HEK293 (cell line): ENCODE measurements around the gene PTPRJ.

Experiments used
- CTCF ChIA-PET: fragments of 350-600 bp; formaldehyde crosslinking; extraction: SDS; loops from one replicate; lab custom pipeline; 2021; ENCODE audit warnings: antibody characterized with exemption; lab: Yijun Ruan, JAX
- POLR2A ChIA-PET: fragments of 300-600 bp; formaldehyde crosslinking; extraction: SDS; loops from one replicate; lab custom pipeline; 2020; ENCODE audit warnings: antibody characterized with exemption, inconsistent platforms; lab: Yijun Ruan, JAX
- H3K27ac ChIP-seq: fragments of 200-500 bp; sonication (Bioruptor generic); 2 replicates; pipeline ENCODE4 v1.5.1; 2014; ENCODE audit warnings: low read depth, low read length, control low read depth, inconsistent platforms; ENCODE audit errors: extremely low read depth
- H3K36me3 ChIP-seq, 2 experiments: fragments of 200-500 bp in 1 of 2; sonication (Bioruptor generic) in 1 of 2; 1 replicate in 1 of 2; 2 replicates in 1 of 2; pipeline ENCODE4 v1.5.1; 2014 to 2017; ENCODE audit warnings: inconsistent platforms in 2 of 2, low read length in 2 of 2; ENCODE audit not compliant: control insufficient read depth in 2 of 2, insufficient read depth in 1 of 2
- H3K4me1 ChIP-seq: fragments of 200-500 bp; sonication (Bioruptor generic); 2 replicates; pipeline ENCODE4 v1.5.1; 2014; ENCODE audit warnings: mild to moderate bottlenecking, low read length, inconsistent platforms; ENCODE audit not compliant: control insufficient read depth, insufficient read depth
- H3K4me3 ChIP-seq: 2 replicates; pipeline ENCODE4 v1.5.1; 2011; ENCODE audit warnings: low read depth, mild to moderate bottlenecking, control low read depth, low read length, moderate library complexity
- H3K9me3 ChIP-seq: fragments of 200-500 bp; sonication (Bioruptor generic); 2 replicates; pipeline ENCODE4 v1.5.1; 2014; ENCODE audit warnings: low read depth, low read length, inconsistent platforms; ENCODE audit not compliant: control insufficient read depth, insufficient read depth
- AEBP2 ChIP-seq: fragments of 450-650 bp; formaldehyde crosslinking; IDR thresholded peaks from 2 replicates; pipeline ENCODE4 v1.5.1; 2016; ENCODE audit warnings: missing biosample characterization, missing genetic modification characterization, borderline replicate concordance
- BCL11B ChIP-seq: fragments of 450-650 bp; formaldehyde crosslinking; IDR thresholded peaks from 2 replicates; pipeline ENCODE4 v1.5.1; 2016; ENCODE audit warnings: low read depth, missing biosample characterization, missing genetic modification characterization
- IKZF3 ChIP-seq: fragments of 450-650 bp; IDR thresholded peaks from 2 replicates; pipeline ENCODE4 v1.5.0; 2018; ENCODE audit warnings: missing biosample characterization, mild to moderate bottlenecking, missing genetic modification characterization, moderate library complexity
- SP3 ChIP-seq: fragments of 450-650 bp; formaldehyde crosslinking; IDR thresholded peaks from 2 replicates; pipeline ENCODE4 v1.5.1; 2016; ENCODE audit warnings: missing biosample characterization, missing genetic modification characterization
- YY2 ChIP-seq: fragments of 450-650 bp; formaldehyde crosslinking; IDR thresholded peaks from 2 replicates; pipeline ENCODE4 v1.5.1; 2016; ENCODE audit warnings: missing biosample characterization, missing genetic modification characterization
- ZBTB48 ChIP-seq: fragments of 450-650 bp; formaldehyde crosslinking; IDR thresholded peaks from 2 replicates; pipeline ENCODE4 v1.5.1; 2016; ENCODE audit warnings: missing biosample characterization, missing genetic modification characterization
- ZBTB8A ChIP-seq: fragments of 450-650 bp; formaldehyde crosslinking; IDR thresholded peaks from 2 replicates; pipeline ENCODE4 v1.5.1; 2016; ENCODE audit warnings: missing biosample characterization, missing genetic modification characterization
- ZNF112 ChIP-seq: fragments of 450-650 bp; formaldehyde crosslinking; IDR thresholded peaks from 2 replicates; pipeline ENCODE4 v1.5.0; 2017; ENCODE audit warnings: missing biosample characterization, missing genetic modification characterization
- ZNF140 ChIP-seq: fragments of 450-650 bp; formaldehyde crosslinking; IDR thresholded peaks from 2 replicates; pipeline ENCODE4 v1.5.1; 2016; ENCODE audit warnings: missing biosample characterization, missing genetic modification characterization
- ZNF157 ChIP-seq: fragments of 450-650 bp; formaldehyde crosslinking; IDR thresholded peaks from 2 replicates; pipeline ENCODE4 v1.5.1; 2016; ENCODE audit warnings: missing biosample characterization, missing genetic modification characterization
- ZNF18 ChIP-seq: fragments of 450-650 bp; formaldehyde crosslinking; IDR thresholded peaks from 2 replicates; pipeline ENCODE4 v1.5.1; 2016; ENCODE audit warnings: missing biosample characterization, missing genetic modification characterization
- ZNF202 ChIP-seq: fragments of 450-650 bp; formaldehyde crosslinking; IDR thresholded peaks from 2 replicates; pipeline ENCODE4 v1.5.1; 2016; ENCODE audit warnings: missing biosample characterization, missing genetic modification characterization, borderline replicate concordance
- ZNF248 ChIP-seq: fragments of 450-650 bp; formaldehyde crosslinking; IDR thresholded peaks from 2 replicates; pipeline ENCODE4 v1.5.1; 2017; ENCODE audit warnings: missing biosample characterization, missing genetic modification characterization
- ZNF266 ChIP-seq: fragments of 450-650 bp; formaldehyde crosslinking; IDR thresholded peaks from 2 replicates; pipeline ENCODE4 v1.5.1; 2016; ENCODE audit warnings: missing biosample characterization, missing genetic modification characterization, low read depth
- ZNF426 ChIP-seq: fragments of 450-650 bp; formaldehyde crosslinking; IDR thresholded peaks from 2 replicates; pipeline ENCODE4 v1.5.1; 2017; ENCODE audit warnings: missing biosample characterization, missing genetic modification characterization, mild to moderate bottlenecking, inconsistent platforms, moderate library complexity
- ZNF488 ChIP-seq: fragments of 450-650 bp; formaldehyde crosslinking; IDR thresholded peaks from 2 replicates; pipeline ENCODE4 v1.5.1; 2016; ENCODE audit warnings: missing biosample characterization, missing genetic modification characterization
- ZNF510 ChIP-seq: fragments of 450-650 bp; formaldehyde crosslinking; IDR thresholded peaks from 2 replicates; pipeline ENCODE4 v1.5.1; 2018; ENCODE audit warnings: mild to moderate bottlenecking, missing genetic modification characterization, missing biosample characterization; ENCODE audit not compliant: insufficient replicate concordance
- ZNF558 ChIP-seq: fragments of 450-650 bp; formaldehyde crosslinking; IDR thresholded peaks from 2 replicates; pipeline ENCODE4 v1.5.1; 2016; ENCODE audit warnings: missing biosample characterization, missing genetic modification characterization
- ZNF560 ChIP-seq: fragments of 450-650 bp; formaldehyde crosslinking; IDR thresholded peaks from 2 replicates; pipeline ENCODE4 v1.5.1; 2017; ENCODE audit warnings: missing biosample characterization, missing genetic modification characterization, borderline replicate concordance
- ZNF596 ChIP-seq: fragments of 450-650 bp; IDR thresholded peaks from 2 replicates; pipeline ENCODE4 v1.5.0; 2018; ENCODE audit warnings: missing biosample characterization, mild to moderate bottlenecking, missing genetic modification characterization, moderate library complexity
- ZNF623 ChIP-seq: fragments of 450-650 bp; formaldehyde crosslinking; IDR thresholded peaks from 2 replicates; pipeline ENCODE4 v1.5.1; 2016; ENCODE audit warnings: missing biosample characterization, missing genetic modification characterization
- ZNF629 ChIP-seq: fragments of 450-650 bp; formaldehyde crosslinking; IDR thresholded peaks from 2 replicates; pipeline ENCODE4 v1.5.1; 2017; ENCODE audit warnings: missing biosample characterization, missing genetic modification characterization
- ZNF654 ChIP-seq: fragments of 450-650 bp; formaldehyde crosslinking; IDR thresholded peaks from 2 replicates; pipeline ENCODE4 v1.5.1; 2016; ENCODE audit warnings: low read depth, missing biosample characterization, missing genetic modification characterization
- ZNF701 ChIP-seq: fragments of 450-650 bp; formaldehyde crosslinking; IDR thresholded peaks from 2 replicates; pipeline ENCODE4 v1.5.1; 2016; ENCODE audit warnings: missing biosample characterization, missing genetic modification characterization
- ZNF777 ChIP-seq: fragments of 450-650 bp; formaldehyde crosslinking; IDR thresholded peaks from 2 replicates; pipeline ENCODE4 v1.5.1; 2017; ENCODE audit warnings: missing biosample characterization, missing genetic modification characterization, borderline replicate concordance
- ZXDB ChIP-seq: fragments of 450-650 bp; formaldehyde crosslinking; IDR thresholded peaks from 2 replicates; pipeline ENCODE4 v1.5.1; 2016; ENCODE audit warnings: missing biosample characterization, missing genetic modification characterization
- TF ChIP-seq, protein P1 (sequence below): fragments of 450-650 bp; formaldehyde crosslinking; IDR thresholded peaks from 2 replicates; pipeline ENCODE4 v1.5.1; 2016; ENCODE audit warnings: missing biosample characterization, missing genetic modification characterization
- TF ChIP-seq, protein P2 (sequence below): fragments of 450-650 bp; formaldehyde crosslinking; IDR thresholded peaks from 2 replicates; pipeline ENCODE4 v1.5.1; 2016; ENCODE audit warnings: missing biosample characterization, missing genetic modification characterization

Gene PTPRJ

GRCh38 chr11:48023608-48024007 is 43.2 kb downstream of the PTPRJ start (continued):
- TF ChIP-seq AEBP2 (tag by site-specific recombination) (peak; percentile 63; the same call in 1 of the 2 replicates), ZNF629 (tag by site-specific recombination) (peak; percentile 39; the same call in 1 of the 2 replicates), ZNF623 (peak; percentile 70), ZXDB (peak; percentile 58; the same call in 1 of the 2 replicates), ZNF140 (tag by site-specific recombination) (peak; percentile 69; the same call in 1 of the 2 replicates), ZNF202 (tag by site-specific recombination) (0 out of 2 replicates have a peak, but pooled peaks have one; percentile 13), ZNF510 (tag by site-specific recombination) (peak; percentile 51), ZNF426 (tag by site-specific recombination) (peak; percentile 80), ZNF558 (tag by site-specific recombination) (0 out of 2 replicates have a peak, but pooled peaks have one; percentile 37), ZNF654 (tag by site-specific recombination) (peak; percentile 33), ZNF18 (tag by site-specific recombination) (0 out of 2 replicates have a peak, but pooled peaks have one; percentile 38), ZNF266 (tag by site-specific recombination) (0 out of 2 replicates have a peak, but pooled peaks have one; percentile 29), ZNF560 (tag by site-specific recombination) (peak; percentile 58; the same call in 1 of the 2 replicates), ZBTB8A (tag by site-specific recombination) (peak; percentile 62)
- TF ChIP-seq, protein P1, sequence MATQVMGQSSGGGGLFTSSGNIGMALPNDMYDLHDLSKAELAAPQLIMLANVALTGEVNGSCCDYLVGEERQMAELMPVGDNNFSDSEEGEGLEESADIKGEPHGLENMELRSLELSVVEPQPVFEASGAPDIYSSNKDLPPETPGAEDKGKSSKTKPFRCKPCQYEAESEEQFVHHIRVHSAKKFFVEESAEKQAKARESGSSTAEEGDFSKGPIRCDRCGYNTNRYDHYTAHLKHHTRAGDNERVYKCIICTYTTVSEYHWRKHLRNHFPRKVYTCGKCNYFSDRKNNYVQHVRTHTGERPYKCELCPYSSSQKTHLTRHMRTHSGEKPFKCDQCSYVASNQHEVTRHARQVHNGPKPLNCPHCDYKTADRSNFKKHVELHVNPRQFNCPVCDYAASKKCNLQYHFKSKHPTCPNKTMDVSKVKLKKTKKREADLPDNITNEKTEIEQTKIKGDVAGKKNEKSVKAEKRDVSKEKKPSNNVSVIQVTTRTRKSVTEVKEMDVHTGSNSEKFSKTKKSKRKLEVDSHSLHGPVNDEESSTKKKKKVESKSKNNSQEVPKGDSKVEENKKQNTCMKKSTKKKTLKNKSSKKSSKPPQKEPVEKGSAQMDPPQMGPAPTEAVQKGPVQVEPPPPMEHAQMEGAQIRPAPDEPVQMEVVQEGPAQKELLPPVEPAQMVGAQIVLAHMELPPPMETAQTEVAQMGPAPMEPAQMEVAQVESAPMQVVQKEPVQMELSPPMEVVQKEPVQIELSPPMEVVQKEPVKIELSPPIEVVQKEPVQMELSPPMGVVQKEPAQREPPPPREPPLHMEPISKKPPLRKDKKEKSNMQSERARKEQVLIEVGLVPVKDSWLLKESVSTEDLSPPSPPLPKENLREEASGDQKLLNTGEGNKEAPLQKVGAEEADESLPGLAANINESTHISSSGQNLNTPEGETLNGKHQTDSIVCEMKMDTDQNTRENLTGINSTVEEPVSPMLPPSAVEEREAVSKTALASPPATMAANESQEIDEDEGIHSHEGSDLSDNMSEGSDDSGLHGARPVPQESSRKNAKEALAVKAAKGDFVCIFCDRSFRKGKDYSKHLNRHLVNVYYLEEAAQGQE = peak; percentile 55; the same call in 1 of the 2 replicates

GRCh38 chr11:48024635-48025071 is 44.3 kb downstream of the PTPRJ start:
- no peak overlapping the region for H3K27ac ChIP-seq
- H3K4me3 ChIP-seq = no peak overlapping the region
- ChIA-PET CTCF (interaction anchor here (1.1 to 1.2 kb wide), 2 partner anchors 87 to 90 kb away, joined by 3 to 4 read pairs; no protein-coding TSS in a partner anchor), POLR2A (no interaction called here)
- H3K9me3 ChIP-seq = no peaks in the 10 kb centered on the region
- H3K4me1 ChIP-seq = peaks cover 3% of the 10 kb centered on the region
- no peaks in the 10 kb centered on the region for H3K36me3 ChIP-seq
- no peak for TF ChIP-seq SP3
- TF ChIP-seq ZBTB48 (tag by site-specific recombination) = peak; percentile 64
- no peak for TF ChIP-seq ZNF777 (tag by site-specific recombination)
- TF ChIP-seq ZNF488 (tag by site-specific recombination) = no peak
- TF ChIP-seq ZNF248 (tag by site-specific recombination) = no peak
- no peak for TF ChIP-seq ZNF157
- TF ChIP-seq BCL11B = no peak
- no peak for TF ChIP-seq ZNF701 (tag by site-specific recombination)
- TF ChIP-seq YY2 (tag by site-specific recombination) = no peak
- peak; percentile 51; the same call in 1 of the 2 replicates for TF ChIP-seq IKZF3 (tag by site-specific recombination)
- TF ChIP-seq, protein P2, sequence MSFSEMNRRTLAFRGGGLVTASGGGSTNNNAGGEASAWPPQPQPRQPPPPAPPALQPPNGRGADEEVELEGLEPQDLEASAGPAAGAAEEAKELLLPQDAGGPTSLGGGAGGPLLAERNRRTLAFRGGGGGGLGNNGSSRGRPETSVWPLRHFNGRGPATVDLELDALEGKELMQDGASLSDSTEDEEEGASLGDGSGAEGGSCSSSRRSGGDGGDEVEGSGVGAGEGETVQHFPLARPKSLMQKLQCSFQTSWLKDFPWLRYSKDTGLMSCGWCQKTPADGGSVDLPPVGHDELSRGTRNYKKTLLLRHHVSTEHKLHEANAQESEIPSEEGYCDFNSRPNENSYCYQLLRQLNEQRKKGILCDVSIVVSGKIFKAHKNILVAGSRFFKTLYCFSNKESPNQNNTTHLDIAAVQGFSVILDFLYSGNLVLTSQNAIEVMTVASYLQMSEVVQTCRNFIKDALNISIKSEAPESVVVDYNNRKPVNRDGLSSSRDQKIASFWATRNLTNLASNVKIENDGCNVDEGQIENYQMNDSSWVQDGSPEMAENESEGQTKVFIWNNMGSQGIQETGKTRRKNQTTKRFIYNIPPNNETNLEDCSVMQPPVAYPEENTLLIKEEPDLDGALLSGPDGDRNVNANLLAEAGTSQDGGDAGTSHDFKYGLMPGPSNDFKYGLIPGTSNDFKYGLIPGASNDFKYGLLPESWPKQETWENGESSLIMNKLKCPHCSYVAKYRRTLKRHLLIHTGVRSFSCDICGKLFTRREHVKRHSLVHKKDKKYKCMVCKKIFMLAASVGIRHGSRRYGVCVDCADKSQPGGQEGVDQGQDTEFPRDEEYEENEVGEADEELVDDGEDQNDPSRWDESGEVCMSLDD (tag by site-specific recombination) = no peak
- TF ChIP-seq ZNF112 (tag by site-specific recombination) = no peak
- TF ChIP-seq ZNF596 (tag by site-specific recombination) = no peak
